Measurements from ENCODE around the gene ARFRP1. TPM values are rescaled to one million over a fixed set of nuclear protein-coding genes. Genes with fewer than 3 reads are reported as not detected.

ARFRP1 gene
- total RNA-seq, 1 experiment from 2014 or later, result 119 TPM

DNA sequence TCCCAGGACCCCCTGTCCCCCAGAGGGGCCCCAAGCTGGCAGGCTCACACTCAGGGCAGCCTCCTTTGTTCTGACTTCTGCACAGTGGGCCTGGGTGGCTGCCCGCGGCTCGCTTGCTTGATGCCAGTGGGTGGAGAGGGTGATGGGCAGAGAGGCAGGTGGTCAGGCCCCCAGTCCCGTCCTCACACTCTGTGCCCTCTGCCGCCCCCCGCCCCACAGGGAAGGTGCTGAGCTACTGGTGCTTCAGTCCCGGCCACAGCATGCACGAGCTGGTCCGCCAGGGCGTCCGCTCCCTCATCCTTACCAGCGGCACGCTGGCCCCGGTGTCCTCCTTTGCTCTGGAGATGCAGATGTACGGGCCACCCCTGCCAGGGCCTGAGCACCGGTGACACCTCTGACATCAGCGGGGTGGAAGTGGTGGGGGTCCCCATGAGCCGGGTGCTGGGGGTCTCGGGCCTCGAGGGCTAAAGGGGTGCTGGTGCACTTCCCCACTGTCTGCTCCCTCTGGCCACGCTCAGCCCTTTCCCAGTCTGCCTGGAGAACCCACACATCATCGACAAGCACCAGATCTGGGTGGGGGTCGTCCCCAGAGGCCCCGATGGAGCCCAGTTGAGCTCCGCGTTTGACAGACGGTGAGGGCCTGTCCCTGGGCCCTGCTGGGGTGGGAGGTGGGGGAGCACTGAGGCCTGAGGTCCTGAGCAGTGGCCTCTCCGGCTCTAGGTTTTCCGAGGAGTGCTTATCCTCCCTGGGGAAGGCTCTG, 20.2 kb downstream of the ARFRP1 start:
- H3K4me1 ChIP-seq, result peaks cover 32% of the 10 kb centered on the region
- peak overlapping the region; percentile 67 for H3K27ac Mint-ChIP-seq (ENCODE audit: unreplicated experiment)

DNA sequence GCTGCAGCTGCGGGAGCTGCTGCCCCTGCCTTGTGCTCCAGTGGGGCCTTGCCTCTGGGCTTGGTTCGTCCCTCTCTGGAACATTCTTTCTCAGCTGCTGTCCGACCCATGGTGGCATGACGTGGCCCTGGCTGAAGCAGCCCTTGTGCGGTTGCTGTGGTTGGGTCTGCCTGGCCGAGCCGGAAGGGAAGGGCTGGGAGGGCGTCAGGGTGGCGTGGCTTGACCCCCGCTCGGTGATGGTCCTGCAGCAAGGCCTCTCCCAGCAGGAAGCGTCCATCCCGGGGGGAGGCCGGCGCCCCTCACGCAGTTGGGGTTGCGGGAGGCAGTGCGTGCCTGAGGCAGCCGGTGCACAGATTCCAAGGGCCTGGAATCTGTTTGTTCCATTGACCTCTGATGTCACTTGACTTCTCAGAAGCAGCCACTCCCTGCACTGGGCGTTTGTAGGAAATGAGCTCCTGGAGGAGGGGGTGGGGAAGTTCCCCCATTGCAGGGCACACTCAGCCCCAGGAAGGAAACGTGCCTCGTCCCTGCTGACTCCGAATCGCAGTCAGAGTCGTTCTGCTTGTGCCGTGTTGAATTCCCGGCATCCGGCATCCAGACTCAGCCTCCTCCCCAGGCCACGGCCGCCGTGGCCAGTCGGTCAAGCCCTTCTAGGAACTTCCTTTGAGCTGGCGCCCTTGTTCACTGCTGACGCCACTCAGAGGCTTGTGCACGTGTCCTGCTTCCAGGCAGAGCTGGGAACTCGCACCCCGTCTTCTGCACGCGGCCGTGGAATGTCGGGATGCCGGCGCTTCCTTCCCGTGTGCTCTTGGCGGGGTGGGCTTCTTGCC, 21.1 kb downstream of the ARFRP1 start:
- no TSS peak for BruUV-seq (replicated peaks)
- Histone ChIP-seq H3K27me3 (replicated peaks; ENCODE audit: control insufficient read depth, insufficient read depth, low read length) (no peaks in the 10 kb centered on the region), H3K4me1 (peaks cover 35% of the 10 kb centered on the region), H3K4me3 (ENCODE audit: low read depth, low read length) (no peak overlapping the region), H3K36me3 (ENCODE audit: control insufficient read depth, insufficient read depth, low read length) (no peaks in the 10 kb centered on the region), H3K9me3 (no peaks in the 10 kb centered on the region)
- peak in 1 of 2 experiments; percentile 89 for DNase-seq
- no peaks in the 10 kb centered on the region for H3K4me1 Mint-ChIP-seq (ENCODE audit: low read depth, unreplicated experiment)
- H3K27me3 Mint-ChIP-seq (ENCODE audit: insufficient read depth, unreplicated experiment), result no peaks in the 10 kb centered on the region
- peaks cover 77% of the 10 kb centered on the region for H3K36me3 Mint-ChIP-seq (ENCODE audit: insufficient read depth, unreplicated experiment)
- no peak overlapping the region for H3K4me3 Mint-ChIP-seq (ENCODE audit: unreplicated experiment)
- TF ChIP-seq, protein P1, sequence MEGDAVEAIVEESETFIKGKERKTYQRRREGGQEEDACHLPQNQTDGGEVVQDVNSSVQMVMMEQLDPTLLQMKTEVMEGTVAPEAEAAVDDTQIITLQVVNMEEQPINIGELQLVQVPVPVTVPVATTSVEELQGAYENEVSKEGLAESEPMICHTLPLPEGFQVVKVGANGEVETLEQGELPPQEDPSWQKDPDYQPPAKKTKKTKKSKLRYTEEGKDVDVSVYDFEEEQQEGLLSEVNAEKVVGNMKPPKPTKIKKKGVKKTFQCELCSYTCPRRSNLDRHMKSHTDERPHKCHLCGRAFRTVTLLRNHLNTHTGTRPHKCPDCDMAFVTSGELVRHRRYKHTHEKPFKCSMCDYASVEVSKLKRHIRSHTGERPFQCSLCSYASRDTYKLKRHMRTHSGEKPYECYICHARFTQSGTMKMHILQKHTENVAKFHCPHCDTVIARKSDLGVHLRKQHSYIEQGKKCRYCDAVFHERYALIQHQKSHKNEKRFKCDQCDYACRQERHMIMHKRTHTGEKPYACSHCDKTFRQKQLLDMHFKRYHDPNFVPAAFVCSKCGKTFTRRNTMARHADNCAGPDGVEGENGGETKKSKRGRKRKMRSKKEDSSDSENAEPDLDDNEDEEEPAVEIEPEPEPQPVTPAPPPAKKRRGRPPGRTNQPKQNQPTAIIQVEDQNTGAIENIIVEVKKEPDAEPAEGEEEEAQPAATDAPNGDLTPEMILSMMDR (IDR thresholded peaks at IDR 0.05; ENCODE audit: insufficient read depth in 1 of 2, low read depth in 1 of 2, low read length in 1 of 2, severe bottlenecking in 1 of 2, unreplicated experiment in 1 of 2), result no peak
- ChIA-PET POLR2A (interaction anchor here (0.5 to 0.7 kb wide), 4 partner anchors 21 to 113 kb away, joined by 3 to 11 read pairs (median 3); partner anchors contain the start of genes ARFRP1, HELZ2, RTEL1 and ZGPAT), CTCF (interaction anchor here (0.6 to 1.3 kb wide), 6 partner anchors 24 to 209 kb away, joined by 3 to 8 read pairs (median 4); partner anchors contain the start of gene RTEL1)
- intact Hi-C loops (cut with micrococcal nuclease; ENCODE audit: unreplicated experiment), result no loop called here
- no peaks in the 10 kb centered on the region for H3K9me3 Mint-ChIP-seq (ENCODE audit: unreplicated experiment)
- H3K27ac Mint-ChIP-seq (ENCODE audit: unreplicated experiment), result peak overlapping the region; percentile 67

More for the DNA sequence above, 20.2 kb downstream of the ARFRP1 start:
- H3K9me3 Mint-ChIP-seq (ENCODE audit: unreplicated experiment), result no peaks in the 10 kb centered on the region
- H3K36me3 Mint-ChIP-seq (ENCODE audit: insufficient read depth, unreplicated experiment), result peaks cover 77% of the 10 kb centered on the region
- no peaks in the 10 kb centered on the region for H3K4me1 Mint-ChIP-seq (ENCODE audit: low read depth, unreplicated experiment)
- intact Hi-C loops (cut with micrococcal nuclease; ENCODE audit: unreplicated experiment), result no loop called here
- BruUV-seq (replicated peaks), result no TSS peak
- H3K4me3 Mint-ChIP-seq (ENCODE audit: unreplicated experiment), result no peak overlapping the region
- TF ChIP-seq, protein P1 (IDR thresholded peaks at IDR 0.05; ENCODE audit: insufficient read depth in 1 of 2, low read depth in 1 of 2, low read length in 1 of 2, severe bottlenecking in 1 of 2, unreplicated experiment in 1 of 2), result no peak
- POLR2A ChIA-PET, result interaction anchor here (0.5 to 0.7 kb wide), 4 partner anchors 21 to 114 kb away, joined by 3 to 11 read pairs (median 3); partner anchors contain the start of genes ARFRP1, HELZ2, RTEL1 and ZGPAT
- no peaks in the 10 kb centered on the region for H3K9me3 ChIP-seq
- no peak overlapping the region for H3K4me3 ChIP-seq (ENCODE audit: low read depth, low read length)
- H3K27me3 Mint-ChIP-seq (ENCODE audit: insufficient read depth, unreplicated experiment), result no peaks in the 10 kb centered on the region
- no peaks in the 10 kb centered on the region for H3K27me3 ChIP-seq (replicated peaks; ENCODE audit: control insufficient read depth, insufficient read depth, low read length)
- no peak for DNase-seq
- no peaks in the 10 kb centered on the region for H3K36me3 ChIP-seq (ENCODE audit: control insufficient read depth, insufficient read depth, low read length)
- CTCF ChIA-PET, result interaction anchor here (0.6 to 1.3 kb wide), 6 partner anchors 25 to 208 kb away, joined by 3 to 8 read pairs (median 4); partner anchors contain the start of gene RTEL1

DNA sequence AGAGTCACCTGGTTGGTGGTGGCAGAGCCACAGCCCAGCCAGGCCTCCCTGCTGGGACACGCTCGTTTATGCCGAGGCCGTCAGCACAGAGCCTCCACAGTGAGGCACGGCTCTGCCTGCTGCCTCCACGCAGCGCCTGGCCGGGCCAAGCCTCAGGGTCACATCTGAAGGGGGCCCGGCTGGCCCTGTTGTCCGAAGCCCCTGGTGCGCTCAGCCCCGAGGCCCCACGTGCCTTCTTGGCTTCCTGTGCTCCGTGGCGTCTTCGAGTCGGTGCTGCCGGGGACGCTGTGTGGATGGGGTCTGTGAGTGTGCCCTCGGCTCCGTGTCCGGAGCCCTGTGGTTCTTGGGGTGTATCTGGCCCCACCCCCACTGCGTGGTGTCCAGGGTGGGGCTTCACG, 21.7 kb downstream of the ARFRP1 start:
- Histone ChIP-seq H3K4me3 (ENCODE audit: low read depth, low read length) (no peak overlapping the region), H3K9me3 (no peaks in the 10 kb centered on the region), H3K4me1 (peaks cover 35% of the 10 kb centered on the region), H3K36me3 (ENCODE audit: control insufficient read depth, insufficient read depth, low read length) (no peaks in the 10 kb centered on the region), H3K27me3 (replicated peaks; ENCODE audit: control insufficient read depth, insufficient read depth, low read length) (no peaks in the 10 kb centered on the region)
- POLR2A ChIA-PET, result no interaction called here
- Mint-ChIP-seq H3K36me3 (ENCODE audit: insufficient read depth, unreplicated experiment) (peaks cover 74% of the 10 kb centered on the region), H3K27me3 (ENCODE audit: insufficient read depth, unreplicated experiment) (no peaks in the 10 kb centered on the region), H3K4me1 (ENCODE audit: low read depth, unreplicated experiment) (no peaks in the 10 kb centered on the region), H3K9me3 (ENCODE audit: unreplicated experiment) (no peaks in the 10 kb centered on the region), H3K4me3 (ENCODE audit: unreplicated experiment) (no peak overlapping the region), H3K27ac (ENCODE audit: unreplicated experiment) (peak overlapping the region; percentile 67)
- intact Hi-C loops (cut with micrococcal nuclease; ENCODE audit: unreplicated experiment), result no loop called here
- no TSS peak for BruUV-seq (replicated peaks)
- DNase-seq, result no peak
- TF ChIP-seq, protein P1 (IDR thresholded peaks at IDR 0.05; ENCODE audit: insufficient read depth in 1 of 2, low read depth in 1 of 2, low read length in 1 of 2, severe bottlenecking in 1 of 2, unreplicated experiment in 1 of 2), result no peak
- CTCF ChIA-PET, result interaction anchor here (1.3 kb wide), 1 partner anchor 148 kb away, joined by 7 read pairs; no protein-coding TSS in a partner anchor

Measured in Caco-2 (cell line).